ENCODE data around the gene YIPF7. TPM values are rescaled to one million over a fixed set of nuclear protein-coding genes. Genes with fewer than 3 reads are reported as not detected.

Gene YIPF7
- 6.7 TPM for total RNA-seq

GRCh38 chr4:44651425-44651824 lies at the start of gene YIPF7:
YIPF7 (minus strand) TSS chr4:44651625; CDS start chr4:44650100, 1,525 bp downstream.
- no peak for DNase-seq

GRCh38 chr4:44701037-44701436 lies 49.6 kb upstream of the YIPF7 start:
- DNase-seq: no peak

GRCh38 chr4:44700427-44700826 lies 49.0 kb upstream of the YIPF7 start:
- no peak for DNase-seq

GRCh38 chr4:44684648-44685047 lies 33.2 kb upstream of the YIPF7 start:
- no peak for DNase-seq

GRCh38 chr4:44679060-44679459 lies 27.6 kb upstream of the YIPF7 start:
- DNase-seq: no peak

- peak; percentile 81 for DNase-seq
Measured at GRCh38 chr4:44678094-44679041, 26.9 kb upstream of the YIPF7 start, which contains the start of gene GUF1. GUF1 (plus strand) TSS chr4:44678420; CDS start chr4:44678623, 203 bp downstream.

GRCh38 chr4:44675366-44675765 lies 23.9 kb upstream of the YIPF7 start:
- DNase-seq: no peak

GRCh38 chr4:44674471-44674870 lies 23.0 kb upstream of the YIPF7 start:
- DNase-seq: no peak

DNA sequence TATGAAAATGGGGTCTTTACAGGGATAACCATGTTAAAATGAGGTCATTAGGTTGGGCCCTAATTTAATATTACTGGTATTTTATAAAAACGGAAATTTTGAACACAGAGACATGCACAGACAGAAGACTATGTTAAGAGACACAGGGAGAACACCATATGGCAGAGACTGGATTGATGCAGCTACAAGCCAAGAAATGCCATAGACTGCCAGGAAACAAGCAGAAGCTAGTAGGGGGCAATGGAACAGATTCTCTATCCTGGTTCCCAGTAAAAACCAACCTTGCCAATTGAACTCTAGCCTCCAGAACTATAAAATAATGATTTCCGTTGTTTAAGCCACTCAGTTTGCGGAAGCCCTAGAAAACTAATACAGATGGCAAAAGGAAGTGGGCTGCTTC lies 20.2 kb upstream of the YIPF7 start:
- no peak for DNase-seq

DNA sequence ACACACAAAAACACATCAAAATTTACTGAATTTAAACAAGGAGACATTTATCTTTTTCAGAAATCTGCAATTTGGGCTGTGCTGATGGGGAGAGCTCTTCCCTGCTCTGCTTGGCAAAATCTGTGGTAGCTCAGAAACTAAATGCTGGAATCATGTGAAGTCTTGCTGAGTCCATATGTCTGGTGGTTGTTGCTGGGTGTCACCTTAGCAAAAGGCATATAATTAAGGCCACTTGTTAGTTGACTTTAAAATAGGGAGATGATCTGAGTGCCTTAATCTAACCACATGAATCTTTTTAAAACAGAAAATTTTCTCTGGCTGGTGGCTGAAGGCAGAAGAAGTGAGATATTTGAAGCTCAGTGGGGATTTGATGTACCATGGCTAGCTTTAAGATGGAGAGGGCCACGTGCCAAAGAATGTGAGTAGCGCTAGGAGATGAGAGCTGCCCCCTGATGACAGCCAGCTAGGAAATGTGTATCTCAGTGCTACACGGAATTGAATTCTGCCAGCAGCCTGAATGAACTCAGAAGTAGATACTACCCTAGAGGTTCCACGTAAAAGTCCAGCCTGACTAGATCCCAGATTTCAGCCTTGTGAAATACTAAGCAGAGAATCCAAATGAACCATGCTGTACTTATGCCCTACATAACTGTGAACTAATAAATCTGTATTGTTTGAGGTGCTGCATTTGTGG lies 19.2 kb upstream of the YIPF7 start:
- DNase-seq: no peak

- DNase-seq: no peak
Measured at GRCh38 chr4:44668526-44668925, 17.1 kb upstream of the YIPF7 start.

GRCh38 chr4:44663539-44664263 lies 12.3 kb upstream of the YIPF7 start:
- no peak for DNase-seq

DNA sequence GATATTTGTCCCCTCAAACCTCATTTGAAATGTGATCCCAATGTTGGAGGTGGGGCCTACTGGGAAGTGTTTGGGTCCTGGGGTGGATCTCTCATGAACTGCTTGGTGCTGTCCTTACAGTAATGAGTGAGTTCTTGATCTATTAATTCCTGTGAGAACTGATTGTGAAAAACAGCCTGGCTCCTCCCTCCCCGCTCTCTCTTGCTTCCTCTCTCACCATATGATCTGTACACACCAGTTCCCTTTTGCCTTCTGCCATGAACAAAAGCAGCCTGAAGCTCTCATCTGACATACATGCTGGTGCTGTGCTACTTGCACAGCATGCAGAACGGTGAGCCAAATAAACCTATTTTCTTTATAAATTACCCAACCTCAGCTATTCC lies 11.2 kb upstream of the YIPF7 start:
- DNase-seq: no peak

- DNase-seq: no peak
Measured at GRCh38 chr4:44661940-44662622, 10.7 kb upstream of the YIPF7 start.

GRCh38 chr4:44660396-44660795 lies 9.0 kb upstream of the YIPF7 start:
- no peak for DNase-seq

DNA sequence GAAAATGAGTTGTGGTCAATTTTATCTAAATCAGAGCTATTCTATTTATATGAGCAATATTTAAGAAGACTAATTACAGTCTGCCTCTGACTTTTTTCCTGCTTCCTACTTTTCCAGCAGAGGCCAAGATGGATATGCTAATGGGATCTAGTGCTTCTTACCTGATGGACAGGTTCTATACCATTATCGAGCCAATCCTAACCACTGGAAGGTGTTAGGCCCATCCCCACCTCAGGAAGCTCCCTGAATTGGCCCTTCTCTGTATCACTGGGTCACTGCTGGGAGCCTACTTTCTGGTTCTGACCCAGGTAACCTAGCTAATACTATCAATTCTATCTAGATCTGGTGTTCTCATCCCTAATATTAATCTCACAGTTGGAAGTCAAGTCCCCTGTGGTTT lies 577 bp upstream of the YIPF7 start:
- DNase-seq: no peak

GRCh38 chr4:44646151-44646550 lies 5.3 kb downstream of the YIPF7 start:
- DNase-seq: no peak

DNA sequence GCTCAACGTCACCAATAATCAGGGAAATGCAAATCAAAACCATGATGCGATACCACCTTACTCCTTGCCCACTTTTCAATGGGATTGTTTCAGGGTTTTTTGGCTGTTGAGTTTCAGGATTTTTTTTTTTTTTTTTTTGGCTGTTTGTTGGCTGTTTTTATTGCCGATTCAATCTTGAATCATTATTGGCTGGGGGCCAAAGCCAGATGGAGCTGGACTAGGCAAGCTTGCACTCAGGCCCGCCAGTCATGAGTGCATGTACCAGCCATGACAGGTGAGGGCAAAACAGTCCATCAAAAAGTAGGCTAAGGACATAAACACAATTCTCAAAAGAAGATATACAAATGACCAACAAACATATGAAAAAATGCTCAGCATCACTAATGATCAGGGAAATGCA lies 13.3 kb downstream of the YIPF7 start:
- DNase-seq: no peak

GRCh38 chr4:44632733-44633132 lies 18.7 kb downstream of the YIPF7 start:
- no peak for DNase-seq

- DNase-seq: no peak
Measured at GRCh38 chr4:44632089-44632488, 19.3 kb downstream of the YIPF7 start.

DNA sequence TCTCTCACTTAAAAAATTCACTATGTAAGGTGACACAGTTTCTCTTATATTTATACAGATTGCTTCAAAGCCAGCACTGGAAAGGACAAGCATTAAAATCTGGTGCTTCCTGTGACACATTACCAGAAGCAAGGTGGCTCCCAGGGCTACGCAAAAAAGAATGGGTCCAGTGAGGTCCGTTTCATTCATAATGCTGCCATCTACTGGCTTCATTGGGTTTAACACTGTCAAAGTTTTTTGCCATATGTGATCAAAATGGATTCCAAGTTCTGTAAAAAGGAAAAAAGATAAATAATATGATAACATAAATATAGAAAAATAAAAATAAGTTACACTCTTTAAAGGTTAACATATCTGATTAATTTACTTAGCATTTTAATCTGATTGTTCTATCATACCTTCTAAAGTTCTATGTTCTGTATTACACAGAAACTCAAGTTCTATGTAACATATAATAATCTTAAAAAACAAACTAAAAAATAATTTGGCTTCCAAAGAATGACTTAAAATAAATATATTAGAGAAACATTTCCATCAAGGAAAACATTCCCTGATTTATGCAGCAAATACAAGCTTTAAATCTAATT lies 22.1 kb downstream of the YIPF7 start:
- DNase-seq: peak; percentile 4

DNA sequence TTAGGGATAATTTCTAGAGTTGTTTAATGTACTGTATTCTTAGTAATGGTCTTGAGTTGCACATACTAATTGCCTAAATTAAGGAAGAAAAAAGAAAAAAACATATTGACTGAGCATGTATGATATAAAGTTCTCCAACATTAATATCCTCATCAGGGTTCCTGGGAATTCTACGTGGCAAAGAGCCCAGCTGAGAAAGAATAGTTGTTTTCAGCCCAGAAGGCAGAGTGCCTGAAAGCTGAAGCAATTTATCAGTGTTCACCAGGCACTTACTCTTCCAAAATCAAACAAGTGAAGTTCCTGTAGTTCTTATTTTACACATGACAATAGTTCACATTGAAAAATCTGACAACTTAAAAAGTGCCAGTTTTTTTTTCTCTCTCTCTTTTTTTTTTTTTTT lies 27.7 kb downstream of the YIPF7 start:
- no peak for DNase-seq

Data from occipital lobe (tissue), 2 donors.